Body of pancreas (tissue), 4 donors: ENCODE results near the gene PPP2R5C. TPM values are rescaled to one million over a fixed set of nuclear protein-coding genes. Genes with fewer than 3 reads are reported as not detected.
"Not testable (repeated sequence)": the region's sequence is repeated elsewhere in the genome, so short reads cannot be mapped to it uniquely, and the experiment has no call there.

Source experiments
- ATAC-seq: fragments of 150-250 bp; one replicate; pipeline ENCODE4 v1.9.1; 2016
- DNase-seq, 4 donors: peaks; one replicate each; pipeline ENCODE4 v3.0.0-alpha.2; 2019
- H3K27ac ChIP-seq, 4 donors: fragments of 200-600 bp; sonication (generic); 1 replicate in 3 of 4; 2 replicates in 1 of 4; pipeline versions ENCODE4 v1.5.1 to v1.6.1; 2016 to 2019; ENCODE audit warnings: mild to moderate bottlenecking in 1 of 4, mixed read lengths in 1 of 4, moderate library complexity in 1 of 4
- H3K27me3 ChIP-seq, 2 donors: fragments of 200-600 bp; sonication (generic); one replicate each; pipeline ENCODE4 v1.6.0; 2016; ENCODE audit warnings: mild to moderate bottlenecking in 1 of 2
- H3K36me3 ChIP-seq, 2 donors: fragments of 200-600 bp; sonication (generic); replicated peaks in 1 of 2; 2 replicates each; pipeline ENCODE4 v1.5.1; 2016; ENCODE audit warnings: low read depth in 2 of 2; ENCODE audit not compliant: insufficient read depth in 1 of 2
- H3K4me1 ChIP-seq: fragments of 200-600 bp; sonication (generic); one replicate; pipeline ENCODE4 v1.6.0; 2016
- H3K4me3 ChIP-seq, 2 donors: fragments of 200-600 bp; sonication (generic); 1 replicate in 1 of 2; 2 replicates in 1 of 2; pipeline ENCODE4 v1.5.1; 2016 to 2019
- H3K9me3 ChIP-seq, 3 donors: fragments of 200-600 bp; sonication (generic); 1 replicate in 2 of 3; 2 replicates in 1 of 3; pipeline ENCODE4 v1.5.1; 2016
- POLR2A ChIP-seq, 3 donors: fragments of 450-650 bp; IDR thresholded peaks; one replicate each; pipeline ENCODE4 v1.6.1; 2016; ENCODE audit warnings: antibody characterized with exemption in 3 of 3, mild to moderate bottlenecking in 2 of 3
- WGBS, 2 donors: methylation state at CpG; one replicate each; pipeline ENCODE4 v1.1.5; 2017; 5-methylcytosine and 5-hydroxymethylcytosine counted together
- intact Hi-C: fragments of 100-400 bp; cut with DNase I; formaldehyde crosslinking; loops from one replicate; pipeline ENCODE4 v1.15.1; 2023
- total RNA-seq, 2 donors: library from RNA; depleted of rRNA; stranded (reverse); fragments of >200 nt; gene quantifications; one replicate each; pipeline ENCODE4 v1.1.0, GENCODE V29; 2016
- TF ChIP-seq, protein P1 (sequence below), 7 experiments: fragments of 450-650 bp in 4 of 7; fragments of 200-600 bp in 3 of 7; sonication (generic) in 3 of 7; IDR thresholded peaks; one replicate each; pipeline ENCODE4 v1.5.1; 2016 to 2019; ENCODE audit warnings: antibody characterized with exemption in 7 of 7

The PPP2R5C gene
- total RNA-seq, 2 donors from 2014 or later, result 59.0 to 77.6 TPM

DNA sequence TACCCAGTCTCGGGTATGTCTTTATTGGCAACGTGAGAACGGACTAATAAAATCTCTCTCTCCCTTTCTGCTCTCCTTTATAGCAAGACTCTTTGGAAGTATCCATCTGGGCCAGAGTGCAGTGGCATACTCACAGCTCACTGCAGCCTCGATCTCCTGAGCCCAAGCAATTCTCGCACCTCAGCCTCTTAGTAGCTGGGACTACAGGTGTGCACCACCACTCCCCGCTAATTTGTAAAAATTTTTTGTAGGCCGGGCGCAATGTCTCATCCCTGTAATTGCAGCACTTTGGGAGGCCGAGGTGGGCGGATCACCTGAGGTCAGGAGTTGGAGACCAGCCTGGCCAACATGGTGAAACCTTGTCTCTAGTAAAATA, 33.2 kb upstream of the PPP2R5C start:
- intact Hi-C loops, result no loop called here
- Histone ChIP-seq H3K27ac (no peak overlapping the region), H3K27me3 (no peaks in the 10 kb centered on the region), H3K4me1 (peaks cover 19% of the 10 kb centered on the region), H3K4me3 (no peak overlapping the region), H3K36me3 (no peaks in the 10 kb centered on the region), H3K9me3 (no peaks in the 10 kb centered on the region)
- 90 to 96% methylated on average over 10 of the region's 10 CpGs for WGBS, 2 donors
- ATAC-seq (no peak), DNase-seq (peak in 1 of 4 donors; percentile 5)
- TF ChIP-seq, protein P1, sequence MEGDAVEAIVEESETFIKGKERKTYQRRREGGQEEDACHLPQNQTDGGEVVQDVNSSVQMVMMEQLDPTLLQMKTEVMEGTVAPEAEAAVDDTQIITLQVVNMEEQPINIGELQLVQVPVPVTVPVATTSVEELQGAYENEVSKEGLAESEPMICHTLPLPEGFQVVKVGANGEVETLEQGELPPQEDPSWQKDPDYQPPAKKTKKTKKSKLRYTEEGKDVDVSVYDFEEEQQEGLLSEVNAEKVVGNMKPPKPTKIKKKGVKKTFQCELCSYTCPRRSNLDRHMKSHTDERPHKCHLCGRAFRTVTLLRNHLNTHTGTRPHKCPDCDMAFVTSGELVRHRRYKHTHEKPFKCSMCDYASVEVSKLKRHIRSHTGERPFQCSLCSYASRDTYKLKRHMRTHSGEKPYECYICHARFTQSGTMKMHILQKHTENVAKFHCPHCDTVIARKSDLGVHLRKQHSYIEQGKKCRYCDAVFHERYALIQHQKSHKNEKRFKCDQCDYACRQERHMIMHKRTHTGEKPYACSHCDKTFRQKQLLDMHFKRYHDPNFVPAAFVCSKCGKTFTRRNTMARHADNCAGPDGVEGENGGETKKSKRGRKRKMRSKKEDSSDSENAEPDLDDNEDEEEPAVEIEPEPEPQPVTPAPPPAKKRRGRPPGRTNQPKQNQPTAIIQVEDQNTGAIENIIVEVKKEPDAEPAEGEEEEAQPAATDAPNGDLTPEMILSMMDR (IDR thresholded peaks at IDR 0.05), result no peak
- TF ChIP-seq POLR2A (IDR thresholded peaks at IDR 0.05), result no peak

DNA sequence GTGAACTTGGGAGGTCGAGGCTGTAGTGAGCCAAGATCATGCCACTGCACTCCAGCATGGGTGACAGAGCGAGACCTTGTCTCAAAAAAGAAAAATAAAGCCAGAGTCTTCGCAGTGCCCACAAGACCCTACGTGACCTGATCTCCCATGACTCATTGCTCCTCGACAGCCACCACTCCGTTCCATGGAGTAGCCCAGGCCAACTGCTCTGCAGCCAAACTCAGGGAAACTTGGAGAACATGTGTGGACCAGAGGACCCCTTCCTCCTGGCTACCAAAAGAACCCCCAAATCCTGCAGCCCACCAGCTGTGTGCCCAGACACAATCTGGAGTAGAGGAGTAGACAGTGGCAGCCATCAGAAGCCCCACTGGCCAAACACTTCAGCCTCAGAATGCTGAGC, 32.1 kb upstream of the PPP2R5C start:
- TF ChIP-seq POLR2A (IDR thresholded peaks at IDR 0.05), result no peak
- TF ChIP-seq, protein P1 (IDR thresholded peaks at IDR 0.05), result no peak
- intact Hi-C loops, result no loop called here
- no peak for ATAC-seq
- H3K4me1 ChIP-seq, result peaks cover 19% of the 10 kb centered on the region
- no peak overlapping the region for H3K4me3 ChIP-seq
- no peaks in the 10 kb centered on the region for H3K36me3 ChIP-seq
- H3K9me3 ChIP-seq, result no peaks in the 10 kb centered on the region
- WGBS, 2 donors, result 95 to 97% methylated on average over 6 of the region's 6 CpGs
- H3K27ac ChIP-seq, result no peak overlapping the region
- peak in 1 of 4 donors; percentile 1 for DNase-seq
- H3K27me3 ChIP-seq, result no peaks in the 10 kb centered on the region

DNA sequence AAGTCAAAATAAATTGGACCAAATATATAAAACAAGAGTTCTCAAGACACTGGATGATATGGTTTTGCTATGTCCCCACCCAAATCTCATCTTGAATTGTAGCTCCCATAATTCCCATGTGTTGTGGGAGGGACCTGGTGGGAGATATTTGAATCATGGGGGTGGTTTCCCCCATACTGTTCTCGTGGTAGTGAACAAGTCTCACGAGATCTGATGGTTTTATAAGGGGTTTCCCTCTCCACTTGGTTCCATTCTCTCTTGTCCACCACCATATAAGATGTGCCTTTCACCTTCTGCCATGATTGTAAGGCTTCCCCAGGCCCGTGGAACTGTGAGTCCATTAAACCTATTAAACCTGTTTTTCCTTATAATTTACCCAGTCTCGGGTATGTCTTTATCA, 31.4 kb upstream of the PPP2R5C start:
- Histone ChIP-seq H3K4me1 (peaks cover 19% of the 10 kb centered on the region), H3K27ac (peak overlapping the region in 1 of 4 donors; percentile 90)
- 92 to 94% methylated on average over 4 of the region's 4 CpGs for WGBS, 2 donors
- H3K9me3 ChIP-seq, intact Hi-C loops, H3K4me3 ChIP-seq, H3K36me3 ChIP-seq, DNase-seq, ATAC-seq, H3K27me3 ChIP-seq: not testable (repeated sequence)

GRCh38 chr14:101730626-101731186, 30.8 kb upstream of the PPP2R5C start:
- intact Hi-C loops, result no loop called here
- DNase-seq, result no peak
- Histone ChIP-seq H3K36me3 (no peaks in the 10 kb centered on the region), H3K9me3 (no peaks in the 10 kb centered on the region), H3K27me3 (no peaks in the 10 kb centered on the region), H3K4me3 (no peak overlapping the region), H3K27ac (peak overlapping the region; percentile 86 to 92 (median 90)), H3K4me1 (peaks cover 19% of the 10 kb centered on the region)
- TF ChIP-seq POLR2A (IDR thresholded peaks at IDR 0.05), result no peak
- TF ChIP-seq, protein P1 (IDR thresholded peaks at IDR 0.05), result no peak
- ATAC-seq, result no peak
- WGBS, 2 donors, result 84 to 98% methylated on average over 2 to 3 of the region's 3 CpGs

GRCh38 chr14:101731187-101732080, 30.1 kb upstream of the PPP2R5C start:
- intact Hi-C loops, result no loop called here
- 2 to 7% methylated on average over 16 of the region's 16 CpGs for WGBS, 2 donors
- Histone ChIP-seq H3K36me3 (no peaks in the 10 kb centered on the region), H3K27ac (peak overlapping the region; percentile 86 to 92 (median 90)), H3K4me1 (peaks cover 19% of the 10 kb centered on the region), H3K9me3 (no peaks in the 10 kb centered on the region), H3K27me3 (no peaks in the 10 kb centered on the region), H3K4me3 (no peak overlapping the region)
- peak; percentile 81 to 92 (median 92) for DNase-seq
- peak; percentile 90 for ATAC-seq
- TF ChIP-seq POLR2A (IDR thresholded peaks at IDR 0.05), result peak in 2 of 3 donors; percentile 55 to 61
- TF ChIP-seq, protein P1 (IDR thresholded peaks at IDR 0.05), result no peak
